Fibroblast of mammary gland (primary cell): ENCODE results near the gene CRK.
A peak's percentile ranks its signal among the peaks of the same experiment; 100 is the strongest.

Experiments used
- DNase-seq: peaks from one replicate; pipeline ENCODE4 v3.0.0-alpha.2; 2010; ENCODE audit warnings: low read depth
- H3K4me3 ChIP-seq: 2 replicates; pipeline ENCODE4 v1.5.1; 2011; ENCODE audit warnings: low read depth, mild to moderate bottlenecking, low read length, moderate library complexity; ENCODE audit not compliant: control insufficient read depth
- CTCF ChIP-seq: conservative IDR thresholded peaks from 2 replicates; pipeline ENCODE4 v1.5.1; 2011; ENCODE audit warnings: low read depth, low read length, inconsistent platforms; ENCODE audit not compliant: control insufficient read depth, insufficient read depth

Gene CRK

DNA sequence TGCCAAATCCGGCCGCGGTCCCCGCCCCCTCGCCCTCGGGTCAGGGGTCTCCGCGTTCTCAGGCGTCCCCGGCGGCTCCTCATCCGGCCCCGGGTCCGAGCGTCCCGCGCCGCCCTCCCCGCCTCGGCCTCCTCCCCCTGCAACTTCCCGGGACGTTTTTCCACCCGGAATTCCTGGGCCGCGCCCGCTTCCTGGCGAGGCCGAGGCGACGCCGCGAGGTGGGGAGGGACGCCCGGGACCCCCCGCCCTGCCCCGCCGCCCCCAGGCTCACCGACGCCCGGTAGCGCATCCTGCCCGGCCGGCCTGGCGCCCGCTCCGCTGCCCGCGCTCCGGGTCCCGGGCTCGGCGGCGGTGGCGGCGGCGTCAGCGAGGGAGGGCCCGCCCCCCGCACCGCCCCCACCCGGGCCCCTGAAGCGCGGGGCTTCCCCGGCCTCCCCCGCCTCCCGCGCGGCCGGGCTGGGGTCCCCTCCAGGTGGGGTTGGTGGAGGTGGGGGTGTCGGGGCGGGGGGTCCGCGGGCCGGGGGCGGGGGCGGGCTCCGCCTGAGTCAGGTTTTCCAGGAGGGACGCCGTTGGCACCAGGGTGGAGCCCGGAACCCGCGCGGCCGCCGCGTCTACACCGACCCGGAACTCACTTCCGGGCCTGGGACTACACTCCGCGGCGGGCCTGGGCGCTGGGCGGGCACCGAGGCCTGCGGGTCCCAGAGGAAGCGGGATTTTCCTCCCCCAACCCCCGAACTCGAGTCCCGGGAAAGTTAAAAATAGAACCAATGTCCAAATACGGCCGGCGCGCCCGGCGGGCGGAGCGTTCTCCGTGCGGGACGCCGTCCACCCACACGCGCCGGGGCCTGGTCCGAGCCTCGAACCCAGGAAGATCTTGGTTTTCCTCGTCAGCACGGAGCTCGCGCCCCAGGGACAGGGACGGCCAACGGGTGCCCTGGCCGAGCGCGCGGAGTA lies 29.7 kb upstream of the CRK start:
- DNase-seq: peak; percentile 50
- H3K4me3 ChIP-seq: peak overlapping the region; percentile 62

GRCh38 chr17:1484676-1485422 lies 28.8 kb upstream of the CRK start:
- H3K4me3 ChIP-seq: peak overlapping the region; percentile 62
- no peak for DNase-seq
- TF ChIP-seq CTCF: no peak

More for the DNA sequence above, 29.7 kb upstream of the CRK start:
- TF ChIP-seq CTCF: no peak

GRCh38 chr17:1484060-1484535 lies 28.1 kb upstream of the CRK start:
- no peak overlapping the region for H3K4me3 ChIP-seq
- TF ChIP-seq CTCF: no peak

DNA sequence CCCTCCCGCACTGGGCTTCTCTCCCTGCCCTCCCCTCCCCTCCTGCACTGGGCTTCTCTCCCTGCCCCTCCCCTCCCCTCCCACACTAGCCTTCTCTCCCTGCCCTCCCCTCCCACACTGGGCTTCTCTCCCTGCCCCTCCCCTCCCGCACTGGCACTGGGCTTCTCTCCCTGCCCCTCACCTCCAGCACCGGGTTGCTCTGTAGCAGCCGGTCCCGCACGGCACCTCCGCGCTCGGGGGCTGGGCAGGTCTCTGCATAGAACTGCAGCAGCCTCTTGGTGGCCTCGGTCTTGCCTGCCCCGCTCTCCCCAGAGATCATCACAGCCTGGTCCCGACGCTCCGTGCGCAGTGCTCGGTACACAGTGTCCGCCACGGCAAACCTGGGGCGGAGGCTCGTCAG lies 26.6 kb upstream of the CRK start:
- TF ChIP-seq CTCF: no peak
- DNase-seq: no peak
- H3K4me3 ChIP-seq: no peak overlapping the region

More at GRCh38 chr17:1484060-1484535, 28.1 kb upstream of the CRK start:
- no peak for DNase-seq

DNA sequence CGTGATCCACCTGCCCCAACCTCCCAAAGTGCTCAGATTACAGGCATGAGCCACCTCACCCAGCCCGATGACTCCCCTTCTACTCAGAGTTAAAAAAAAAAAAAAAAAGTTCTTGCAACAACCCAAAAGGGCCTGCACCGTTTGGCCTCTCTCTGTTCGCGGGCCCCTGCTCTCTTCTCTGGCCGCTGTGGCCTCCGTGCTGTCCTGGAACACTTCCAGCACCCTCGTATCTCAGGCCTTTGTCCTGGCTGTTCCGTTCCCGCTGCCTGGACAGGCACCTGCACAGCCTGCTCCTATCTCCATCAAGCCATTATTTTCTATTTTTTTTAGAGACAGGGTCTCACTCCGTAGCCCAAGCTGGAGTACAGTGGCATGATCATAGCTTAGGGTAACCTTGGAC lies 25.7 kb upstream of the CRK start:
- DNase-seq: peak; percentile 59
- no peak for TF ChIP-seq CTCF
- H3K4me3 ChIP-seq: no peak overlapping the region

DNA sequence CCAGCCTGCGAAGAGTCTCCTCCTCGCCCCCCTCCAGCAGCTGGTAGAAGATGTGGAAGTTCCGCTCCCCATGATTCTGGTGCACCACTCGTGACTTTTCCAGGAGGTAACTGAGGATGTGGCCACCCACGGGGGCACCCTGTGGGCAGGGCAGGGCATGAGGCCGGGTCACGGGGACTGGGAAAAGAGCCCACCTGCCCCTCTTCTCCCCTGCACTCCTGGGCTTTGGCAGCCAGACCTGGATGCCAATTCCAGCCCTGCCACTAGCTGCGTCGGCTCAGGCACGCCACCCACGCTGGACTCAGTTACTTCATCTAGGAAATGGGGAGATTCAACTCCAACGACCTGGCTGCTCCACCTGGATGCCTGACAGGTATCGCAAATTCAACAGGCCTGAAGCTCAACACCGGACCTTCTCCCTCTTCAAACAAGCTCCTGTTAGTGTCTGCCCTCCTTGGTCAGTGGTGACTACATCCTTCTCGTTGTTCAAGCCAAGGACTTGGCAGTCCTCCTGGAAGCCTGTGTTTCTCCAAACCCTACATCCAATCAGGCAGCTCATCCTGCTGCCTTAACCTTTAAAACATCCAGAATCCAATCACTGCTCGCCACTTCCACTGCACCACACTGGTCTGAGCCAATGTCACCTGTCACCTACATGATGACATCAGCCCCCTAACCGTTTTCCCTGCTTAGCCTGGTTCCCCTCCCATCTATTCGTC lies 24.9 kb upstream of the CRK start:
- TF ChIP-seq CTCF: no peak
- peak; percentile 90 for DNase-seq
- H3K4me3 ChIP-seq: no peak overlapping the region
